CD4-positive, CD25-positive, alpha-beta regulatory T cell (primary cell): ENCODE measurements around the gene CRISPLD2. TPM values are rescaled to one million over a fixed set of nuclear protein-coding genes. Genes with fewer than 3 reads are reported as not detected.

ENCODE experiments used
- ATAC-seq, 2 donors: fragments of 150-1000 bp; cut with Tn5 transposase; one replicate each; pipeline ENCODE4 v1.10.0; 2021; ENCODE audit warnings: low read depth in 2 of 2, moderate number of reproducible peaks in 2 of 2, moderate library complexity in 1 of 2
- DNase-seq, 3 donors: peaks; one replicate each; pipeline versions ENCODE4 v3.0.0 to v3.0.0-alpha.2; 2012 to 2022; ENCODE audit warnings: mixed read lengths in 1 of 3
- H3K27ac ChIP-seq: one replicate; pipeline ENCODE4 v1.7.0; 2013; ENCODE audit warnings: mild to moderate bottlenecking, low read length; ENCODE audit not compliant: insufficient read depth, poor library complexity, severe bottlenecking
- H3K27me3 ChIP-seq: one replicate; pipeline ENCODE4 v1.7.0; 2013; ENCODE audit warnings: low read length; ENCODE audit not compliant: control insufficient read depth, insufficient read depth
- H3K36me3 ChIP-seq: one replicate; pipeline ENCODE4 v1.7.0; 2013; ENCODE audit warnings: mild to moderate bottlenecking, low read length, moderate library complexity; ENCODE audit not compliant: control insufficient read depth, insufficient read depth
- H3K4me1 ChIP-seq: 2 replicates; pipeline ENCODE4 v1.7.0; 2013; ENCODE audit warnings: mild to moderate bottlenecking, low read length; ENCODE audit not compliant: insufficient read depth, control insufficient read depth, poor library complexity, severe bottlenecking
- H3K4me3 ChIP-seq: one replicate; pipeline ENCODE4 v1.7.0; 2013; ENCODE audit warnings: low read depth, mild to moderate bottlenecking, low read length, moderate library complexity
- H3K9me3 ChIP-seq, 2 experiments: 1 replicate in 1 of 2; 2 replicates in 1 of 2; pipeline ENCODE4 v1.7.0; 2013; ENCODE audit warnings: low read length in 2 of 2, mild to moderate bottlenecking in 1 of 2, moderate library complexity in 1 of 2; ENCODE audit not compliant: control insufficient read depth in 2 of 2
- H3K27ac Mint-ChIP-seq, 3 donors: one replicate each; pipeline ENCODE4 v1.8.0; 2020 to 2022; ENCODE audit warnings: mild to moderate bottlenecking in 3 of 3, mixed read lengths in 3 of 3, moderate library complexity in 2 of 3
- H3K27me3 Mint-ChIP-seq: one replicate; pipeline ENCODE4 v1.8.0; 2022; ENCODE audit warnings: mild to moderate bottlenecking, mixed read lengths
- H3K36me3 Mint-ChIP-seq: one replicate; pipeline ENCODE4 v1.8.0; 2020; ENCODE audit warnings: mixed read lengths
- H3K4me1 Mint-ChIP-seq, 4 donors: one replicate each; pipeline ENCODE4 v1.8.0; 2020 to 2022; ENCODE audit warnings: mixed read lengths in 4 of 4, mild to moderate bottlenecking in 1 of 4
- H3K4me3 Mint-ChIP-seq, 4 donors: one replicate each; pipeline ENCODE4 v1.8.0; 2020 to 2022; ENCODE audit warnings: mild to moderate bottlenecking in 4 of 4, mixed read lengths in 4 of 4, moderate library complexity in 3 of 4
- H3K9me3 Mint-ChIP-seq, 7 donors: one replicate each; pipeline ENCODE4 v1.8.0; 2020 to 2022; ENCODE audit warnings: mixed read lengths in 7 of 7, mild to moderate bottlenecking in 3 of 7, moderate library complexity in 2 of 7
- polyA plus RNA-seq, 4 donors: library from polyadenylated mRNA; unstranded; fragments of 300-500 nt; fragmentation: Illumina TruSeq; gene quantifications; one replicate each; pipeline ENCODE4 v1.2.3, GENCODE V29; 2021
- total RNA-seq: library from RNA; stranded (reverse); gene quantifications from one replicate; pipeline ENCODE4 v1.2.3, GENCODE V29; 2022

CRISPLD2 gene
- total and polyA plus RNA-seq, 5 donors from 2014 or later = 0.16 to 0.54 (median 0.30) TPM; not detected in 2

GRCh38 chr16:84907051-84907450, 87.3 kb downstream of the CRISPLD2 start:
- no peak overlapping the region for H3K27ac Mint-ChIP-seq
- ATAC-seq (no peak), DNase-seq (no peak)
- no peaks in the 10 kb centered on the region for H3K9me3 ChIP-seq
- H3K4me1 Mint-ChIP-seq = peaks cover 0 to 4% (median 0%) of the 10 kb centered on the region in 4 donors
- H3K9me3 Mint-ChIP-seq = peaks cover 0 to 3% (median 0%) of the 10 kb centered on the region in 7 donors
- no peaks in the 10 kb centered on the region for H3K36me3 Mint-ChIP-seq
- H3K27ac ChIP-seq = no peak overlapping the region
- no peak overlapping the region for H3K4me3 Mint-ChIP-seq
- H3K36me3 ChIP-seq = no peaks in the 10 kb centered on the region
- no peaks in the 10 kb centered on the region for H3K4me1 ChIP-seq
- no peaks in the 10 kb centered on the region for H3K27me3 ChIP-seq
- no peak overlapping the region for H3K4me3 ChIP-seq
- H3K27me3 Mint-ChIP-seq = peaks cover 13% of the 10 kb centered on the region

GRCh38 chr16:84907575-84907974, 87.8 kb downstream of the CRISPLD2 start:
- Histone ChIP-seq H3K36me3 (no peaks in the 10 kb centered on the region), H3K4me1 (no peaks in the 10 kb centered on the region), H3K4me3 (no peak overlapping the region), H3K9me3 (no peaks in the 10 kb centered on the region), H3K27me3 (no peaks in the 10 kb centered on the region), H3K27ac (no peak overlapping the region)
- Mint-ChIP-seq H3K27ac (no peak overlapping the region), H3K36me3 (no peaks in the 10 kb centered on the region), H3K9me3 (peaks cover 0 to 3% (median 0%) of the 10 kb centered on the region in 7 donors), H3K27me3 (peaks cover 13% of the 10 kb centered on the region), H3K4me3 (no peak overlapping the region), H3K4me1 (peaks cover 0 to 4% (median 0%) of the 10 kb centered on the region in 4 donors)
- DNase-seq (no peak), ATAC-seq (no peak)

- Histone ChIP-seq H3K4me3 (no peak overlapping the region), H3K27ac (no peak overlapping the region), H3K27me3 (no peaks in the 10 kb centered on the region), H3K36me3 (no peaks in the 10 kb centered on the region), H3K4me1 (no peaks in the 10 kb centered on the region), H3K9me3 (no peaks in the 10 kb centered on the region)
- peaks cover 18% of the 10 kb centered on the region for H3K27me3 Mint-ChIP-seq
- H3K9me3 Mint-ChIP-seq = peaks cover 0 to 3% (median 0%) of the 10 kb centered on the region in 7 donors
- H3K4me1 Mint-ChIP-seq = peaks cover 0 to 4% (median 0%) of the 10 kb centered on the region in 4 donors
- no peak for ATAC-seq
- no peak overlapping the region for H3K27ac Mint-ChIP-seq
- H3K4me3 Mint-ChIP-seq = no peak overlapping the region
- no peaks in the 10 kb centered on the region for H3K36me3 Mint-ChIP-seq
- no peak for DNase-seq
Observed at GRCh38 chr16:84909476-84910085, 89.8 kb downstream of the CRISPLD2 start.

DNA sequence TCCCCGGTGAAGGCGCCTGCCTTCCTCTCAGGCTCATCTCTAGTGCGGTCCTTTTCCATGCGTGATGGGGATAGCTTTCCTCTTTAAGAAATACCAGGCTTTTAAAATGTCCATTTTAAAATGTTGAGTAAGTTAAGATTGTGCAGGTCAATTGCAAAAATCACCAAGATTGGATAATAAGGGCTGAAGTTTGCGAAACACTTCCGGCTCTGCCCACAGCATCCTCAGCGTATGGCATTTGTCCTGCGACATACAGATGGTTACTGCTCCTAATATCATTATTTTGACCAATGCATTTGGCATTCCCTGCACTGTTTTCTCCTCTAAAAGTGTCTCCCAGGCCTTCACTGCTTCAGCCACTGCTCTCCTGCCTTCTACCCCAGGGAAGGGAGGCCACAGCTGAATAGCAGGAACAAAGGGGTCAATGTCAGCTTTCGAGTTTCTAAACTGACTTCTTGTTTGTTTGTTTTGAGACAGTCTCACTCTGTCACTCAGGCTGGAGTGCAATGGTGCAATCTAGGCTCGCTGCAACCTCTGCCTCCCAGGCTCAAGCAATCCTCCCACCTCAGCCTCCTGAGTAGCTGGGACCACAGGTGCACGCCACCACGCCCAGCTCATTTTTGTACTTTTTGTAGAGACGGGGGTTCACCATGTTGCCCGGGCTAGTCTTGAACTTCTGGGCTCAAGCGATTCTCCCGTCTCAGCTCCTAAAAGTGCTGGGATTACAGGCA, 91.9 kb downstream of the CRISPLD2 start:
- Mint-ChIP-seq H3K27me3 (peaks cover 18% of the 10 kb centered on the region), H3K4me3 (no peak overlapping the region), H3K9me3 (peaks cover 0 to 3% (median 0%) of the 10 kb centered on the region in 7 donors), H3K4me1 (peaks cover 0 to 4% (median 0%) of the 10 kb centered on the region in 4 donors), H3K36me3 (no peaks in the 10 kb centered on the region), H3K27ac (no peak overlapping the region)
- no peaks in the 10 kb centered on the region for H3K4me1 ChIP-seq
- DNase-seq = no peak
- H3K36me3 ChIP-seq = no peaks in the 10 kb centered on the region
- no peaks in the 10 kb centered on the region for H3K27me3 ChIP-seq
- no peak for ATAC-seq
- no peak overlapping the region for H3K4me3 ChIP-seq
- H3K27ac ChIP-seq = no peak overlapping the region
- no peaks in the 10 kb centered on the region for H3K9me3 ChIP-seq

GRCh38 chr16:84913315-84913714, 93.5 kb downstream of the CRISPLD2 start:
- H3K9me3 Mint-ChIP-seq = peaks cover 0 to 5% (median 0%) of the 10 kb centered on the region in 7 donors
- H3K36me3 ChIP-seq = no peaks in the 10 kb centered on the region
- H3K4me3 Mint-ChIP-seq = no peak overlapping the region
- H3K27me3 ChIP-seq = no peaks in the 10 kb centered on the region
- ATAC-seq (no peak), DNase-seq (no peak)
- no peak overlapping the region for H3K27ac Mint-ChIP-seq
- H3K4me1 Mint-ChIP-seq = no peaks in the 10 kb centered on the region
- no peaks in the 10 kb centered on the region for H3K4me1 ChIP-seq
- H3K27ac ChIP-seq = no peak overlapping the region
- H3K9me3 ChIP-seq = no peaks in the 10 kb centered on the region
- H3K36me3 Mint-ChIP-seq = no peaks in the 10 kb centered on the region
- H3K4me3 ChIP-seq = no peak overlapping the region
- peaks cover 8% of the 10 kb centered on the region for H3K27me3 Mint-ChIP-seq

- Histone ChIP-seq H3K4me3 (no peak overlapping the region), H3K36me3 (no peaks in the 10 kb centered on the region), H3K9me3 (no peaks in the 10 kb centered on the region), H3K27ac (no peak overlapping the region), H3K27me3 (no peaks in the 10 kb centered on the region), H3K4me1 (no peaks in the 10 kb centered on the region)
- H3K36me3 Mint-ChIP-seq = no peaks in the 10 kb centered on the region
- H3K4me3 Mint-ChIP-seq = no peak overlapping the region
- ATAC-seq (no peak), DNase-seq (no peak)
- peaks cover 16% of the 10 kb centered on the region for H3K27me3 Mint-ChIP-seq
- H3K9me3 Mint-ChIP-seq = peaks cover 0 to 2% (median 0%) of the 10 kb centered on the region in 7 donors
- H3K27ac Mint-ChIP-seq = no peak overlapping the region
- H3K4me1 Mint-ChIP-seq = no peaks in the 10 kb centered on the region
Observed at GRCh38 chr16:84914273-84914672, 94.5 kb downstream of the CRISPLD2 start.

- Mint-ChIP-seq H3K9me3 (peaks cover 0 to 2% (median 0%) of the 10 kb centered on the region in 7 donors), H3K27ac (peak overlapping the region in 1 of 3 donors; percentile 53), H3K4me3 (no peak overlapping the region), H3K4me1 (no peaks in the 10 kb centered on the region), H3K36me3 (no peaks in the 10 kb centered on the region), H3K27me3 (peaks cover 22% of the 10 kb centered on the region)
- Histone ChIP-seq H3K4me1 (no peaks in the 10 kb centered on the region), H3K36me3 (no peaks in the 10 kb centered on the region), H3K9me3 (no peaks in the 10 kb centered on the region), H3K27ac (no peak overlapping the region), H3K4me3 (no peak overlapping the region), H3K27me3 (no peaks in the 10 kb centered on the region)
- no peak for ATAC-seq
- no peak for DNase-seq
Observed at GRCh38 chr16:84916178-84916577, 96.4 kb downstream of the CRISPLD2 start.
